ENCODE measurements around the gene CCDC85C.

Gene CCDC85C

GRCh38 chr14:99615497-99616157, 11.6 kb upstream of the CCDC85C start:
- ChIA-PET POLR2A (ENCODE audit: low non-redundant PET) (no interaction called here), CTCF (no interaction called here)
- DNase-seq (ENCODE audit: low spot score): no peak
- H3K27ac ChIP-seq: peak overlapping the region; percentile 60
- TF ChIP-seq CTCF (conservative IDR thresholded peaks at IDR 0.05; ENCODE audit: low read depth): no peak

GRCh38 chr14:99612738-99613330, 8.8 kb upstream of the CCDC85C start:
- CTCF ChIA-PET: no interaction called here

GRCh38 chr14:99612071-99612737, 8.2 kb upstream of the CCDC85C start:
- no peak for DNase-seq (ENCODE audit: low spot score)
- ChIA-PET POLR2A (ENCODE audit: low non-redundant PET) (no interaction called here), CTCF (no interaction called here)
- no peak for TF ChIP-seq CTCF (conservative IDR thresholded peaks at IDR 0.05; ENCODE audit: low read depth)
- peak overlapping the region; percentile 93 for H3K27ac ChIP-seq

More at GRCh38 chr14:99612738-99613330, 8.8 kb upstream of the CCDC85C start:
- TF ChIP-seq CTCF (conservative IDR thresholded peaks at IDR 0.05; ENCODE audit: low read depth): no peak
- DNase-seq (ENCODE audit: low spot score): peak; percentile 76
- peak overlapping the region; percentile 93 for H3K27ac ChIP-seq
- POLR2A ChIA-PET (ENCODE audit: low non-redundant PET): interaction anchor here (0.6 kb wide), 1 partner anchor 75 kb away, joined by 5 read pairs; no protein-coding TSS in a partner anchor

- CTCF ChIA-PET: no interaction called here
- POLR2A ChIA-PET (ENCODE audit: low non-redundant PET): no interaction called here
These were observed 7.6 kb upstream of the CCDC85C start for GRCh38 chr14:99611646-99612045.

GRCh38 chr14:99609245-99610170, 5.5 kb upstream of the CCDC85C start:
- POLR2A ChIA-PET (ENCODE audit: low non-redundant PET): no interaction called here
- CTCF ChIA-PET: interaction anchor here (0.7 to 1.0 kb wide), 2 partner anchors 13 to 14 kb away, joined by 3 read pairs; no protein-coding TSS in a partner anchor
- TF ChIP-seq CTCF (conservative IDR thresholded peaks at IDR 0.05; ENCODE audit: low read depth): peak; percentile 45
- peak overlapping the region; percentile 37 for H3K27ac ChIP-seq
- no peak for DNase-seq (ENCODE audit: low spot score)

More at GRCh38 chr14:99611646-99612045, 7.6 kb upstream of the CCDC85C start:
- H3K27ac ChIP-seq: peak overlapping the region; percentile 93
- no peak for DNase-seq (ENCODE audit: low spot score)
- no peak for TF ChIP-seq CTCF (conservative IDR thresholded peaks at IDR 0.05; ENCODE audit: low read depth)

- ChIA-PET POLR2A (ENCODE audit: low non-redundant PET) (no interaction called here), CTCF (no interaction called here)
- no peak overlapping the region for H3K27ac ChIP-seq
- no peak for DNase-seq (ENCODE audit: low spot score)
- TF ChIP-seq CTCF (conservative IDR thresholded peaks at IDR 0.05; ENCODE audit: low read depth): no peak
These were observed 4.6 kb upstream of the CCDC85C start for GRCh38 chr14:99608591-99608990.

Measured in RWPE1 (cell line).